ENCODE data around the gene SH3TC1.

Gene SH3TC1

DNA sequence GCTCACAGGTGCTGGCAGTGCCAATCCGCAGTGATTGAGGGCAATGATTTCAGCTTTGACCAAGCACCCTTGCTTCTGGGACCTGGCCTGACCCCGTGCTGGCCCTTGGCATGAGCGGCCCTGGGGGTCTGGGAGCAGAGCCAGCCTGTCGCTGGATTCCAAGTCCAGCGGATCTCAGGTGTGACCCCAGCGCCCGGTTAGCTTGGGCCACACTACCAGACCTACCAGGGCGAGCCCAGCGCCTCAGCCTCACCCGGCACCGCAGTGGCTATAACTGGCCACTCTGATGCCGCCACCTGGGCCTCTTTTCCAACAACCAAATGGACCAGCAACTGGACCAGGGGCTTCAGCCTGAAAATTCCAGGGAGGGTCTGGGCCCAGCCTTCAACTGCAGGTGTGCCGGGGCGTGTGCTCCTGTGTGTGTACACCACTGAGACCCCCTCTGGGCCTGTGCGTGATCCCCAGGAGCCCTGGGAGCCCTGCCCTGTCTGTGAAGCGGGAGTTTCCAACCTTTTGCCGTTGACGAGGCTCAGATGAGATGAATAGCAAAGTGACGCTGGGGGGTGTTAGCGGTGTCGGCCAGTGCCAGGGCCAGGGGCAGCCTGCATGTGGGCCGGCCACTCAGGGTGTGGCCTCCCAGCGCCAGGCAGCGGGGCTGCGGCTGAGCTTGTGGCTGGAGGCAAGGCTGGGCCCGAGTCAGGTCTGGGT is 658 bp downstream of the SH3TC1 start:
- no peaks in the 10 kb centered on the region for H3K9me2 ChIP-seq (replicated peaks; ENCODE audit: control insufficient read depth, low read length)
- peak overlapping the region; percentile 88 for H3K4me2 ChIP-seq (ENCODE audit: low read length)
- H3K27ac ChIP-seq (ENCODE audit: low read depth, low read length): peak overlapping the region; percentile 94
- H3K79me2 ChIP-seq (ENCODE audit: control insufficient read depth, low read length): peaks cover 43% of the 10 kb centered on the region
- H3F3A ChIP-seq (ENCODE audit: control insufficient read depth, insufficient read depth): peaks cover 15% of the 10 kb centered on the region
- H3K9me3 ChIP-seq (ENCODE audit: control insufficient read depth, insufficient read depth, low read length): no peaks in the 10 kb centered on the region
- no peaks in the 10 kb centered on the region for H3K27me3 ChIP-seq (ENCODE audit: control insufficient read depth, low read length)
- peaks cover 95% of the 10 kb centered on the region for H3K4me1 ChIP-seq (ENCODE audit: control insufficient read depth, low read length)
- H3K36me3 ChIP-seq (ENCODE audit: control insufficient read depth, low read length): peaks cover 22% of the 10 kb centered on the region
- peak overlapping the region; percentile 81 for H3K4me3 ChIP-seq (ENCODE audit: low read length)
- TF ChIP-seq, protein P1, sequence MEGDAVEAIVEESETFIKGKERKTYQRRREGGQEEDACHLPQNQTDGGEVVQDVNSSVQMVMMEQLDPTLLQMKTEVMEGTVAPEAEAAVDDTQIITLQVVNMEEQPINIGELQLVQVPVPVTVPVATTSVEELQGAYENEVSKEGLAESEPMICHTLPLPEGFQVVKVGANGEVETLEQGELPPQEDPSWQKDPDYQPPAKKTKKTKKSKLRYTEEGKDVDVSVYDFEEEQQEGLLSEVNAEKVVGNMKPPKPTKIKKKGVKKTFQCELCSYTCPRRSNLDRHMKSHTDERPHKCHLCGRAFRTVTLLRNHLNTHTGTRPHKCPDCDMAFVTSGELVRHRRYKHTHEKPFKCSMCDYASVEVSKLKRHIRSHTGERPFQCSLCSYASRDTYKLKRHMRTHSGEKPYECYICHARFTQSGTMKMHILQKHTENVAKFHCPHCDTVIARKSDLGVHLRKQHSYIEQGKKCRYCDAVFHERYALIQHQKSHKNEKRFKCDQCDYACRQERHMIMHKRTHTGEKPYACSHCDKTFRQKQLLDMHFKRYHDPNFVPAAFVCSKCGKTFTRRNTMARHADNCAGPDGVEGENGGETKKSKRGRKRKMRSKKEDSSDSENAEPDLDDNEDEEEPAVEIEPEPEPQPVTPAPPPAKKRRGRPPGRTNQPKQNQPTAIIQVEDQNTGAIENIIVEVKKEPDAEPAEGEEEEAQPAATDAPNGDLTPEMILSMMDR (IDR thresholded peaks at IDR 0.05; ENCODE audit: low read depth, low read length, poor library complexity, severe bottlenecking): peak; percentile 3
- TF ChIP-seq EZH2phosphoT487 (IDR thresholded peaks at IDR 0.05; ENCODE audit: borderline replicate concordance, low read length): no peak
- no peaks in the 10 kb centered on the region for H4K20me1 ChIP-seq (ENCODE audit: control insufficient read depth, insufficient read depth, low read depth, low read length)

DNA sequence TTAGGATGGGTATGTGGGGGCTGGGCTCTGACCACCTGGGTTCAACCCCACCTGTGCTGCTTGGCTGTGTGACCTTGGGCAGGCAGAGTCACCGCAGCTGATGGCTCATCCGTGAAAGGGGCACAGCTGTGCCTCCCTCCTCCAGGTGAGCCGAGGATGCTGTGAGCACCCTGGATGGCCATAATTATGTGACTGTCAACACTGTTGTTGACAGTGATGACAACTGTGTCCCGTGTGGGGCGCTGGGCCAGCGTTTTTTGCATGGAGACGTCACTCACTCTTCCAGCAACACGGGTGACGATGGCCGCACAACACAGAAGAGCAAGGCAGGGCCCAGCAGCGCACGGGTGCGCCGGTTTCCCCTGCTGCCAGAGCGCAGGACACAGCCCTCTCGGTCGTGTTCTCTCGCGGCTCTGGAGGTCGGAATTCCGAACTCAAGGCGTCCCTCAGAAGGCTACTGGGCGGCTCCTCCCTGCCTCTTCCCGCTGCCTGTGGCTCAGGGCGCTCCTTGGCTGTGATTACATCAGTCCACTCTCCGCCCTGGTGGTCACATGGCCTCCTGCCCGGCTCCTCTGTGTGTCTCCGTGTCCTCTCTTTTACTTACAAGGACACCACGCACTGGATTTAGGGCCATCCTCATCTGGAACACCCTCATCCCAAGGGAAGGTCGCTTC is 1.3 kb downstream of the SH3TC1 start:
- Histone ChIP-seq H3K27me3 (ENCODE audit: control insufficient read depth, low read length) (no peaks in the 10 kb centered on the region), H3K9me2 (replicated peaks; ENCODE audit: control insufficient read depth, low read length) (no peaks in the 10 kb centered on the region), H3K4me3 (ENCODE audit: low read length) (peak overlapping the region; percentile 81), H3K79me2 (ENCODE audit: control insufficient read depth, low read length) (peaks cover 44% of the 10 kb centered on the region), H3K4me2 (ENCODE audit: low read length) (peak overlapping the region; percentile 88), H4K20me1 (ENCODE audit: control insufficient read depth, insufficient read depth, low read depth, low read length) (no peaks in the 10 kb centered on the region), H3K9me3 (ENCODE audit: control insufficient read depth, insufficient read depth, low read length) (no peaks in the 10 kb centered on the region), H3F3A (ENCODE audit: control insufficient read depth, insufficient read depth) (peaks cover 15% of the 10 kb centered on the region), H3K4me1 (ENCODE audit: control insufficient read depth, low read length) (peaks cover 95% of the 10 kb centered on the region), H3K27ac (ENCODE audit: low read depth, low read length) (peak overlapping the region; percentile 94), H3K36me3 (ENCODE audit: control insufficient read depth, low read length) (peaks cover 29% of the 10 kb centered on the region)
- no peak for TF ChIP-seq EZH2phosphoT487 (IDR thresholded peaks at IDR 0.05; ENCODE audit: borderline replicate concordance, low read length)
- TF ChIP-seq, protein P1 (IDR thresholded peaks at IDR 0.05; ENCODE audit: low read depth, low read length, poor library complexity, severe bottlenecking): peak; percentile 17

DNA sequence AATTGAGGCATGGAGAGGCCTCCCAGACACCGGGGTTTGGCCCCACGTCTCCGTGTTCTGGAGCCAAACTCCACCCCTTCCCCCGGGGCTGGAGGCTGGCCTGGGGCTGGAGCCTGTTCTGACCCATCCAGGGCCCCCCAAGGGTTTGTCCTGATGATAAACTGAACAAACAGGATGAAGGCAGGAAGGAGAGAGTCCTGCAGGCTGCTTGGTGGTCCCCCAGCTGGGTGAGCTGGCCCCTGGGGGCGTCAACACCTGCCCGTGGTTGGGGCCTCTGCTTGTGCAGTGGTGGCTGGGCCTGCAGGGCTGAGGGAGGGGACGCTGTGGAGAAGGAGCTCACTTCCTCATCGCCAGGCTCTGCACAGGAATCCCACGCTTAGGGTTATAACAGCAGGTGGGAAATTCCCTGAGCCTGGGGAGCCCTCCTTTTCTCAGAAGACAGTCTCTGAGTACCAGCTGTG is 2.3 kb downstream of the SH3TC1 start:
- peak overlapping the region; percentile 94 for H3K27ac ChIP-seq (ENCODE audit: low read depth, low read length)
- H3K27me3 ChIP-seq (ENCODE audit: control insufficient read depth, low read length): no peaks in the 10 kb centered on the region
- H3K36me3 ChIP-seq (ENCODE audit: control insufficient read depth, low read length): peaks cover 38% of the 10 kb centered on the region
- TF ChIP-seq, protein P1 (IDR thresholded peaks at IDR 0.05; ENCODE audit: low read depth, low read length, poor library complexity, severe bottlenecking): no peak
- no peak for TF ChIP-seq EZH2phosphoT487 (IDR thresholded peaks at IDR 0.05; ENCODE audit: borderline replicate concordance, low read length)
- H3K4me1 ChIP-seq (ENCODE audit: control insufficient read depth, low read length): peaks cover 95% of the 10 kb centered on the region
- peak overlapping the region; percentile 88 for H3K4me2 ChIP-seq (ENCODE audit: low read length)
- peaks cover 44% of the 10 kb centered on the region for H3K79me2 ChIP-seq (ENCODE audit: control insufficient read depth, low read length)
- no peaks in the 10 kb centered on the region for H3K9me3 ChIP-seq (ENCODE audit: control insufficient read depth, insufficient read depth, low read length)
- H3K9me2 ChIP-seq (replicated peaks; ENCODE audit: control insufficient read depth, low read length): no peaks in the 10 kb centered on the region
- peaks cover 17% of the 10 kb centered on the region for H3F3A ChIP-seq (ENCODE audit: control insufficient read depth, insufficient read depth)
- H4K20me1 ChIP-seq (ENCODE audit: control insufficient read depth, insufficient read depth, low read depth, low read length): no peaks in the 10 kb centered on the region
- peak overlapping the region; percentile 81 for H3K4me3 ChIP-seq (ENCODE audit: low read length)
